Measurements from ENCODE around the gene PPARG. TPM values are rescaled to one million over a fixed set of nuclear protein-coding genes. Genes with fewer than 3 reads are reported as not detected.

Gene PPARG
- total and polyA plus RNA-seq, 8 donors: 0.88 to 6.2 (median 2.2) TPM

DNA sequence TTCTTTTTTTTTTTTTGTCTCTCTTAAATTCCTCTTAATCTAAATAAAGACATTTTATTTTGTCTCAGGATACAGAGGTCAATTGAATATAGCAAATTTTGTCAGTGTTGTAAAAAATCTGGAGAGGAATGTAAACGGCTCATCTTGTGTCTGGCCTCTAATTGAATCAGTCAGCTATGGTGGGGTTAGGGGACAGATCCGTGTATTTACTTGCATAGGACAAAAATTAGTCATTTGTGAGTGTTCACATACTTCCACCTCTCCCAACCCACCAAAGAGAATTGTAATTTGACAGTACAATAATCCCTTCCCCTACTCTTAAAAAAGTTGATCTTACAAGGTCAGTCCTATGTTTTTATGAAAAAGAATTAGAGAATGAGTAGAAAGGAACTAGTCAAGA lies 18.3 kb downstream of the PPARG start:
- FAIRE-seq (no peak), ATAC-seq (no peak), DNase-seq (no peak)
- 61 to 76% methylated on average over 2 of the region's 2 CpGs for WGBS, 2 donors
- Histone ChIP-seq H3K27me3 (no peaks in the 10 kb centered on the region), H3K4me3 (no peak overlapping the region), H3K4me1 (no peaks in the 10 kb centered on the region), H3K9me3 (no peaks in the 10 kb centered on the region), H3K36me3 (no peaks in the 10 kb centered on the region), H3K27ac (no peak overlapping the region)
- intact Hi-C loops (cut with DNase I): no loop called here
- no peak for TF ChIP-seq CTCF (IDR thresholded peaks at IDR 0.05)

- Histone ChIP-seq H3K27me3 (peaks cover 0 to 5% (median 0%) of the 10 kb centered on the region in 4 donors), H3K36me3 (no peaks in the 10 kb centered on the region), H3K9me3 (no peaks in the 10 kb centered on the region), H3K27ac (no peak overlapping the region), H3K4me3 (no peak overlapping the region), H3K4me1 (no peaks in the 10 kb centered on the region)
- FAIRE-seq: no peak
- ATAC-seq: no peak
- intact Hi-C loops (cut with DNase I): no loop called here
- DNase-seq: no peak
- no peak for TF ChIP-seq CTCF (IDR thresholded peaks at IDR 0.05)
Measured at GRCh38 chr3:12308517-12308916, 19.6 kb downstream of the PPARG start.

DNA sequence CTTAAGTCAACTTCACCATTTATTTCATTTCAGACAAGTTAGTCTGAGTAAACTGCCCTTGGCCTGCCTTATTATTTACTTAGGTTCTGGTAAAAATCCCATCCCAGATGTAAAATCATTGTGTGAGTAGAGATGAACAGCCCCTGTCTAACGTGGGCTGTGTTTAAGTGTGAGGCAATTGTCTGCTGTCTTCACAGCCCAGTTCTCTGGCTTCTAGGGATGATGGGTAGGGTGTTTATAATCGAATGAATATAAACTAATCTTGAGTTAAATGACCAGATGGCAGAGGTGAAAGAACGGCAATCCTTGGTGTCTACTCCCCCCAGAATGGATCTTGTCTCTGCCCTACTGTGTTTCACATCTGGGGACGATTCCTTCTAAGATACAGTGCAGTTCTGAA lies 20.8 kb downstream of the PPARG start:
- WGBS, 2 donors: 50 to 59% methylated on average over 4 of the region's 4 CpGs

DNA sequence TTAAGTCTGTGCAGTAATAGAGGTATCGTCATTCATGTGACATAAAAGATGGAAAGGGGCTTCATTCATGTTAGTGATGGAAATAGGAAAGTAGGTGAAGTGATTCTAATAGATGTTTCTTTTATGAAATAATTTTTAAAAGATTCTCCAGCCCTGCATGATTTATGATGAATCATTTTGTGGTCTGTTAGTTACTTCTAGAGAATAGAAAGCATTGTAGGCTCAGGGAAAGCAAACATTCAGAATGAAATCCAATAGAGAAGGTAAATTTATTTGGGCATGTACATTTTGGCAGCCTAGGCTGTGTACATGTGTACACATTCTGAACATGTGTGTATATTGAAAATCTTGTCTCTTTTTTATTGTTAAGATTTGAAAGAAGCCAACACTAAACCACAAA lies 23.1 kb downstream of the PPARG start:
- H3K4me3 ChIP-seq: no peak overlapping the region
- no peaks in the 10 kb centered on the region for H3K9me3 ChIP-seq
- no peak for TF ChIP-seq CTCF (IDR thresholded peaks at IDR 0.05)
- intact Hi-C loops (cut with DNase I): no loop called here
- no peak overlapping the region for H3K27ac ChIP-seq
- 90 to 91% methylated on average over 1 of the region's 1 CpG for WGBS, 2 donors
- peaks cover 0 to 5% (median 0%) of the 10 kb centered on the region in 4 donors for H3K27me3 ChIP-seq
- ATAC-seq (no peak), FAIRE-seq (no peak), DNase-seq (no peak)
- H3K36me3 ChIP-seq: no peaks in the 10 kb centered on the region
- no peaks in the 10 kb centered on the region for H3K4me1 ChIP-seq

More for the DNA sequence above, 20.8 kb downstream of the PPARG start:
- FAIRE-seq: no peak
- ATAC-seq: no peak
- no peaks in the 10 kb centered on the region for H3K4me1 ChIP-seq
- H3K4me3 ChIP-seq: no peak overlapping the region
- H3K27me3 ChIP-seq: peaks cover 0 to 5% (median 0%) of the 10 kb centered on the region in 4 donors
- TF ChIP-seq CTCF (IDR thresholded peaks at IDR 0.05): no peak
- H3K9me3 ChIP-seq: no peaks in the 10 kb centered on the region
- H3K27ac ChIP-seq: no peak overlapping the region
- intact Hi-C loops (cut with DNase I): no loop called here
- no peaks in the 10 kb centered on the region for H3K36me3 ChIP-seq
- no peak for DNase-seq

GRCh38 chr3:12313519-12313918 lies 24.6 kb downstream of the PPARG start:
- peaks cover 0 to 5% (median 0%) of the 10 kb centered on the region in 4 donors for H3K27me3 ChIP-seq

More at GRCh38 chr3:12313519-12313918, 24.6 kb downstream of the PPARG start:
- TF ChIP-seq CTCF (IDR thresholded peaks at IDR 0.05): no peak
- Histone ChIP-seq H3K36me3 (no peaks in the 10 kb centered on the region), H3K27ac (no peak overlapping the region), H3K4me3 (no peak overlapping the region), H3K4me1 (no peaks in the 10 kb centered on the region), H3K9me3 (no peaks in the 10 kb centered on the region)
- DNase-seq (no peak), FAIRE-seq (no peak), ATAC-seq (no peak)
- intact Hi-C loops (cut with DNase I): no loop called here
- WGBS, 2 donors: 47 to 71% methylated on average over 2 of the region's 2 CpGs

Measured in pancreas (tissue), 10 donors.